Testis (tissue), 2 donors: ENCODE data around the gene HPGDS.

ENCODE experiments used
- CTCF ChIP-seq, 3 experiments: fragments of 450-650 bp in 2 of 3; fragments of 200-600 bp in 1 of 3; sonication (generic) in 1 of 3; IDR thresholded peaks; one replicate each; pipeline ENCODE4 v1.5.1; 2016 to 2019; ENCODE audit warnings: antibody characterized with exemption in 3 of 3, mild to moderate bottlenecking in 2 of 3, moderate library complexity in 1 of 3
- POLR2A ChIP-seq: fragments of 450-650 bp; IDR thresholded peaks from one replicate; pipeline ENCODE4 v1.6.1; 2017; ENCODE audit warnings: antibody characterized with exemption, mild to moderate bottlenecking, moderate library complexity

- no peak for TF ChIP-seq POLR2A
- TF ChIP-seq CTCF (IDR thresholded peaks at IDR 0.05) = no peak
Observed at GRCh38 chr4:94359221-94359620, 16.6 kb upstream of the HPGDS start.
